GM21786 (cell line): Measurements from ENCODE around the gene COPZ2.
"Not testable (repeated sequence)": the region's sequence is repeated elsewhere in the genome, so short reads cannot be mapped to it uniquely, and the experiment has no call there.

Experiments
- ATAC-seq: cut with Tn5 transposase; IDR thresholded peaks from one replicate; pipeline ENCODE4 v1.9.1; 2021; ENCODE audit not compliant: unreplicated experiment

Gene COPZ2

GRCh38 chr17:48037036-48037837, at the start of gene COPZ2:
Gene COPZ2, minus strand, starts transcription at chr17:48037797. Its CDS starts 20 bp downstream, at chr17:48037777.
- ATAC-seq = no peak

- no peak for ATAC-seq
Measured at GRCh38 chr17:48084932-48085331, 47.3 kb upstream of the COPZ2 start.

- ATAC-seq = no peak
Measured at GRCh38 chr17:48081858-48082257, 44.3 kb upstream of the COPZ2 start.

GRCh38 chr17:48077152-48077551, 39.6 kb upstream of the COPZ2 start:
- not testable (repeated sequence) for ATAC-seq

- ATAC-seq = no peak
Measured at GRCh38 chr17:48074322-48075081, 36.9 kb upstream of the COPZ2 start.

GRCh38 chr17:48073566-48074094, 36.0 kb upstream of the COPZ2 start:
- not testable (repeated sequence) for ATAC-seq

GRCh38 chr17:48072811-48073210, 35.2 kb upstream of the COPZ2 start:
- ATAC-seq = not testable (repeated sequence)

- no peak for ATAC-seq
Measured at GRCh38 chr17:48071654-48072053, 34.1 kb upstream of the COPZ2 start.

GRCh38 chr17:48070195-48070594, 32.6 kb upstream of the COPZ2 start:
- no peak for ATAC-seq

- no peak for ATAC-seq
Measured at GRCh38 chr17:48068491-48068961, 30.9 kb upstream of the COPZ2 start.

- ATAC-seq = not testable (repeated sequence)
Measured at GRCh38 chr17:48067808-48068207, 30.2 kb upstream of the COPZ2 start.

GRCh38 chr17:48067245-48067644, 29.6 kb upstream of the COPZ2 start:
- ATAC-seq = no peak

GRCh38 chr17:48066656-48067055, 29.1 kb upstream of the COPZ2 start:
- ATAC-seq = no peak

- ATAC-seq = no peak
Measured at GRCh38 chr17:48066192-48066591, 28.6 kb upstream of the COPZ2 start.

- no peak for ATAC-seq
Measured at GRCh38 chr17:48064638-48065037, 27.0 kb upstream of the COPZ2 start.

GRCh38 chr17:48062273-48062672, 24.7 kb upstream of the COPZ2 start:
- no peak for ATAC-seq

- ATAC-seq = no peak
Measured at GRCh38 chr17:48060249-48060648, 22.7 kb upstream of the COPZ2 start.

- no peak for ATAC-seq
Measured at GRCh38 chr17:48059125-48059668, 21.6 kb upstream of the COPZ2 start.

GRCh38 chr17:48058393-48059124, 21.0 kb upstream of the COPZ2 start:
- ATAC-seq = no peak

GRCh38 chr17:48057626-48058025, 20.0 kb upstream of the COPZ2 start:
- ATAC-seq = no peak

- no peak for ATAC-seq
Measured at GRCh38 chr17:48056879-48057278, 19.3 kb upstream of the COPZ2 start.
